ENCODE measurements around the gene LRRC63.
"Not testable (repeated sequence)": the region's sequence is repeated elsewhere in the genome, so short reads cannot be mapped to it uniquely, and the experiment has no call there.

LRRC63 gene, protein sequence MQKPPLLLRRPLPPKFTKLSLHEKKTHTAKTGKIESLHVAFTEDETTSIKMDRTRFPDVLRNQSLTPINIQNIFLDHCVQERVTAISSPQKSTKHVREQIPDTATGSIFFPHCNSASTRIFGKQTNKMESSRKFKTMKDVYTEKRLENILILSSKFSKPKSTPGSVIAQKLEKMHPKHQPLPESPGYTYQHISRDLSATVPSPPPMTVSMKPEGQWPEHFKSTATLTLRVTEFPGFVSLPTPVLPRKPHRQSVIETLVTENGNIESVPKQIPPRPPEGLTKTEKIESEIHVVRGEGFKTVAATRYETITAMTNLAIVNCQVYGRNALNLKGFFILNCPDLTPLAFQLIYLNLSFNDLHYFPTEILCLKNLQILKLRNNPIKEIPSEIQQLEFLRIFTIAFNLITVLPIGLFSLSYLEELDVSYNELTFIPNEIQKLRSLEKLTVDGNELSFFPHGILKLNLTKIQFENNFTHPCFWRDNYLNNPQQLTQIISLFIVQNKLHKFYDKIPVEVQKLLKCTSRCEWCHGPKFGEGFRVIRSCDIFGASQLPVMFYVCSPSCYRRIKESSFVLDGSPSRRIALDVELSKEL

DNA sequence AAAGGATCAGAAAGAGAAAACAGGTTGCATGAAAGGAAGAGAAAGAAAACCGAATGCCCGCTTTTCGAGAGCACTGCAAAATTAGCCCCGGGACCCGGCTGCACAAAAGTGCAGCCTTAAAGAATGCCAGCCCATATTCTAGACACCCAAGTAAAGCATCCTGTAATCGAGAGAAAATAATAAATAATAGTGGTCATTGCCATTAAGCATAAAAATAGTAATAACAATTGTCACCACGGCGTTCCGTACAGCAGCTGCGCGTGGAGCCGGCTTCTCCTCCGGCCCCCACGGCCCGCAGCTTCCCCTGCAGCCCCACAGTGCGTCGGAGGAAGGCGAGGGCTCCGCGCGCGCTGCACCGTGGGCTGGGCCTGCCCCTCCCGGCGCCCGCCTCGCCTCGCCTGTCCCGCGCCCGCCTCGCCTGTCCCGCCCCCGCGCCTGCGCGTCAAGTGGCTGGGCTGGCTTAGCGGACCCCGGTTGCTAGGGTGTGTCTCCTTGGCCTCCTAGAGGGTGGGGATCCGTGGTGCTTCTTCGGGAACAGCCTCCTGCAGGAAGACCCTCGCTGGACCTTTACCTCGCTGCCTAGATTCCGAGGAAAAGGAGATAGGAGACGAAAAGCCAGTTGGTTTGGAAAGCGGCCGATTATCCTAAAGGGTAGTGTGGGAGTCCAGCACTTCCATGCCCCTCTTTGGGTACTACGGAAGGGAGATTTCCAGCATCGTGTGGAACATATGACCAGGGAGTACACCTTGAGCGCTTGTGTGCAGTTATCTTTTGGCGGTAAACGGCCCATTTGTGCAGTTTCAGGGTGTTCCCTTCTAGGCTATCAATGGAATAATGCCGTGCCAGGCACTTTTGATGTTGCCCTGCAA is at the start of gene LRRC63:
LRRC63 (plus strand) TSS at position 446 of the 869 bp plus-strand sequence. CDS start 1,107 bp downstream, outside the sequence.
- DNase-seq (ENCODE audit: low read depth, low spot score): peak; percentile 71

DNA sequence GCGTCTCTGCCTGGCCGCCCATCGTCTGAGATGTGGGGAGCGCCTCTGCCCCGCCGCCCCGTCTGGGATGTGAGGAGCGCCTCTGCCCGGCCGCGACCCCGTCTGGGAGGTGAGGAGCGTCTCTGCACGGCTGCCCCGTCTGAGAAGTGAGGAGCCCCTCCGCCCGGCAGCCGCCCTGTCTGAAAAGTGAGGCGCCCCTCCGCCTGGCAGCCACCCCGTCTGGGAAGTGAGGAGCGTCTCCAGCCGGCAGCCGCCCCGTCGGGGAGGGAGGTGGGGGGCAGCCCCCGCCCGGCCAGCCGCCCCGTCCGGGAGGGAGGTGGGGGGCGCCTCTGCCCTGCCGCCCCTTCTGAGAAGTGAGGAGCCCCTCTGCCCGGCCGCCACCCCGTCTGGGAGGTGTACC is 49.0 kb upstream of the LRRC63 start:
- not testable (repeated sequence) for DNase-seq (ENCODE audit: low read depth, low spot score)

DNA sequence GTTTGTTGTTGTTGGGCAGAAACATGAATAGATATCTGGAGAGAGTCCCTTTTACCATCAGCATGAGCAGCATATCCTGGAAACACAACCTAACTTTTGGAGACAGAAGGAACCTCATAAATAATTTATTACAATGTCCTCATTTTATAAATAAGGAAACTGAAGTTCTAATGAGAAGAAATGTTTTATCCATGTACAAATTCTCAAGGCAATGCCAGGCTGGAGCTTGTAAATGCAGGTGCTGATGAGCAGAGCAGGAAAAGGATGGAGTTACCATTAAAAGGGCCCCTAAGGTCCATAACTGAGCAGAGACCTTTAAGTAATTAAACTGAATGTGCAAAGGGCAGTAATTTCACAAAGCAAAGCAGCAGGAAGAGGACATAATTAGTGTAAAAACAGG is 47.1 kb upstream of the LRRC63 start:
- DNase-seq (ENCODE audit: low read depth, low spot score): no peak

DNA sequence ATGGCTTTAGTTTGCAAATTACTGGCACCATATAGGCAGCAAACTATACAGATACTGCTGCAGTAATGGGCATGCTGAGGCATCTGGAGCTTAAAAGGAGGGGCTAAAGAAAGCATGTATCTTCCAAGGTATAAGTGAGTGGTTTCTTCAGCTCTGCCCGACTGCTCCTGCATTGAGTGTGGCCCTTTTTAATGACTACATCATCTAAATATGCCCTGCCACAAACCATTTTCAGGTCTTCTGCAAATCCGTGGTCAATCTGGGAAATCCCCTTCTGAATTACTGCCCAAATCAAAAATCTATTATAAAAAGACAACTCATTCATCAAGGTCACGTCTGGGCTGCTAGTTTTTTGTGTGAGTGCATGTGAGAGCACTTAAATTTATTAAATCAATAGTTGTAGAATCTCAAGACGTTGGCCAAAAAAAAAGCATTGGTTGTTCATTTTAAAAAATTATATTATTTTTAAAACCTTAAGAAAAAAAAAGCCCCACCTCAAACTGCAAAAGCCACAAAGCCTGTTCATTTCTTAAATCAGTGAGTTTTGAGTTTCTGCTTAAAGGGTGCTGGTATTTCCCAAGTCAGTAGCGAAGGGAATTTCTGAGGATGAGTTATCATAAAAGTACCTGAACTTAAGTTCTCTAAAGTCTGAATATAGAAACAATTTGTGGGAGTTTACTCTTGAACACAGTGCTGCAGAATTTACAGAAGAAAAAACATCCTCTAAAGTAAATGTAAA is 46.1 kb upstream of the LRRC63 start:
- peak; percentile 69 for DNase-seq (ENCODE audit: low read depth, low spot score)

DNA sequence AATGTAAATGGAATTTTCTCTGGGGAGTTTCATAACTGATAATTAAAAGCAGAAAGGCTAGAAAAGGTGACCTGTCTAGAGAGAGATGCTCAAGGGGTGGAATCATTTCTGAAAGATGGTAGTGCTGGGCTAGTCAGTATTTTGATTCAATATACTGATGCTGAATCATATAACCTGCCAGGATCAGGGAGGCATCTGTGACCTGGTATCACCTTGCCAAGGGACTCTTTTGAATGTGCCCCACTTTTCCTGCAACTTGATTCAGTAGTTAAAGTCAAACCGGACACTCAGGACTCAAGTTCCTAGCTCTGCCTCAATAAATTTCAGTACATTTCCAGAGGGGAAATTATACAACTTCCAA is 45.5 kb upstream of the LRRC63 start:
- no peak for DNase-seq (ENCODE audit: low read depth, low spot score)

DNA sequence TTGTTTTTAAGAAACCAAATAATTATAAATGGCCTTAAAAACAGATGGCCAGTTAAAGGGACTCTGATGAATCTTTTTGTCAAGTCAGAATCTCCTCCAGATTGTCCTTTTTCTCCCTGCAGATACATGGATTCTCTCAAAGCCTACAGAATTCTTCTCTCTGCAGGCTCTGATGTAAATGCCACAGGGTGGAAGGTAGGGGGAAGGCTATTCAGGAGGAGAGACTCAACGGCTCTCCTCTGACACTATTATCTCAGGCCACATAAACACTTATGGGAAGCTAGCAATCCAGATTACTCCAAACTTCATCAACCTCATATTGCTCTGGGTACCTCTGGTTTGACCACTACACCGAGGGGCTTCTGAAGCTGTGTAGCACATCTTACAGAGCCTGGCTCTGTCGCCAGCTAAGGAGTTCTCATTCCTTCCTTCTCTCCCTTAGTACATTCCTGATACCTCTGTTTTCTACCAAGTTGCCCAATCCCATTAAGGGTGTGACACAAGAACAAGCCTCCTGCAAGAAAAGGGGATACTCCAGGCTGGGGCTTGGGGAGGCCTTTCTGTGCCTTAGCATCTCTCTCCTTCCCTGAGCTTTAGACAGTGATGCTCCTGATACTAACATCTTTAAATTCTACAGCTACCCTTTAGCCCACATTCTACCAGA is 44.6 kb upstream of the LRRC63 start:
- no peak for DNase-seq (ENCODE audit: low read depth, low spot score)

DNA sequence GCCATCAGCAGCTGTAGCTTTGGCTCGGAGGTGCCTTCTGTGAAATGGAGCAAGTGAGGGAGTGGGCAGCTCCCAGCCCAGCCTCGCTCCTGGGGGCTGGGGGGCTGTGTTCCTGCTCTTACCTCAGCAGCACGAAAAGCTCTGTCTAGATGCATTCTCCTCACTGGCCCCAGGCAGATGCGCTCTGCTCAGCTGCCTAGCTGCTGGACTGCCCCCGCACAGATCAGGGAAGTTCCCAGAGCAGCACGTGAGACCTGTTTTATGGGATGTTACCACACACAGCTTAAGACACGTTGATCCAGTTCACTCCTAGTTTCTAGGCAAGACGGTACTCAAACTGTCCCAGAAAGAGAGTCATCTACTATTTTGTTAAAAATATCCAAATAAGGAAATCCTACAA is 43.4 kb upstream of the LRRC63 start:
- no peak for DNase-seq (ENCODE audit: low read depth, low spot score)

DNA sequence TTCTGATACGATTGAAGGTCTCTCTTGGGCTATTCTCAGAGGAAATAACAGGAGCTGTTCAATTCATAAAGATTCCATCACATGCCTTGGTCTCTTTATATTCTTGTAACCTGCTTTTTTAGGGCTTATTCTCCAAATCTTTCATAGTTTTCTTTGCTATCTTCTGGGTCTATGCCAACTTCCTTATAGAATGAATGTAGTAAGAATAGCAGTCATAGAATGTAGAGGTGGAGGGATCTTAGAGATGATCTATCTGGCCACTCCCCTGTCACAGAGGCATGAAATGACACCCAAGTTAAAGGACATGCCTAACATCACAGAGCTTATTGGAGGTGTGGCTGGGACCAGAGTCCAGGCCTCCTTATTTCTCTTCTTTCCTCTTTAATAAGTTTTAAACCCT is 42.9 kb upstream of the LRRC63 start:
- DNase-seq (ENCODE audit: low read depth, low spot score): no peak

DNA sequence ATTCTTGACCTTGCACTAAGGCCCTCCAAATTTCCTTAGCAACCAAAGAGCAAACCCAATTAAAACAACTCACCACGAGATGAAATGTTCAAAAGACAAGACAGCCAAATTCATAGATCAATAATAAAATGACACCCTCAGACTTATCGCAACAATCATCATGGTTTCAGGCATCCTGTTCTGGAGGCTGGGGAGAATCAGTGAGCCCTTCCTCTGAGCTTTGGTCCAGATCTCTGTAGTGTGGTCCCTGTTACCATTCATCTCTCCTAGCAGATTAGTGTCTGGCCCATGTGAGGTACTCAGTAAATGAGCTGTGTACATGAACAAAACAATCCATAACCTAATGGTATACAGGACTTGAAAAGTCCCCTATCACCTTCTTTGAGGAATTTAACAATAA is 42.0 kb upstream of the LRRC63 start:
- no peak for DNase-seq (ENCODE audit: low read depth, low spot score)

DNA sequence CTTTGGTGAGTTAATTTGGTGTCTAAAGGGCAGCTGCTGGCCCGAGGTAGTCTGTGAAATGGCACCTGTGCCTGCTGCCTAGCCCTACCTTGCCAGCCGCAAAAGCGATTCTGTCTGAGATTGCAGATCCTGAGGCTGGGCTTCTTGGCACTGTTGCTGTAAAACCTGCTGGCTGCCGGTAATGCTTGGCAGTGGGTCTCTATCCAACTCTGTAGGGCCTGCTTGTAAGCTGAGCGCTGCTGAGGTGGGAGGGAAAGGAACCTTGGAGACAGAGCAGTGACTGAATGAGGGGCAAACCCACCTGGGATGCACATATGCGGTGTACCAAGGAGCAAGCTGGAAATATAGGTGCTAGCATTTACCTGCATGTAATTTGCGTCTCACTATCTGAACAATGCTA is 41.5 kb upstream of the LRRC63 start:
- no peak for DNase-seq (ENCODE audit: low read depth, low spot score)

DNA sequence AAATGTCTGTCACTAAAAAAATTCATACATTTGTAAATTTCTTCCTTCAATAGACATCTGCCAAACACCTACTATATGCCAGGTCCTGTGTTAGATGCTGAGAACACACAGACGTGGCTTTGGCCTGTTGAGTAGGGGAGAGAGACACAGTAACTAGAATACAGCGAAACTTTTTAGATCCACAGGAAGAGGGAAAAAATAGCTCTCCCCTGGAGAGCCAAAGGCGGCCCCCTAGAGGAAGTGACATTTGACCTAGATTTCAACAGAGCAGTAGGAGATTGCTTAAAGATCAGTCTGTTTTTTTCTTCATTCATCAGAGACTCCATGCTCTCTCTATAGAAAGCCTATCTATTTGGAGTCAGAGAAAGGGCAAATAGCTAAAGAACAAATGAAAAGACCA is 41.0 kb upstream of the LRRC63 start:
- no peak for DNase-seq (ENCODE audit: low read depth, low spot score)

DNA sequence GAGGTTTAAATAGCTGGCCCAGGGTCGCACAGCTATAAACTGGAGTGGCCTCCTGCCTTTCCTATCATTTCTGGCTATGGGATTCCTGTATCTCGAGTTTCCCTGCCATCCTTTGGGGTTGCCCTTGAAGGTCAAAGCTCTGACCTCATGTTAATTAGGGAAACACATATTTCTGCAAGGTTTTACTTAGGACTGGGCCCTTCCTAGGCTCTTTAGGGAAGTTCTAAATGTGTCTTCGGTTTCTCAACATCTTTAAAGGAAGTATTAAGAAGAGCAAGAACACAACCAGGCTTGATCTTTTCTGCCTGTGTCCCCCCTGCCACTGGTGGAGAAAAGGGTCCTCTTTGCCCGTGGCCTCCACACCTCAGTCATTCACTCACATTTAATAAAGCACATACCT is 40.5 kb upstream of the LRRC63 start:
- DNase-seq (ENCODE audit: low read depth, low spot score): no peak

DNA sequence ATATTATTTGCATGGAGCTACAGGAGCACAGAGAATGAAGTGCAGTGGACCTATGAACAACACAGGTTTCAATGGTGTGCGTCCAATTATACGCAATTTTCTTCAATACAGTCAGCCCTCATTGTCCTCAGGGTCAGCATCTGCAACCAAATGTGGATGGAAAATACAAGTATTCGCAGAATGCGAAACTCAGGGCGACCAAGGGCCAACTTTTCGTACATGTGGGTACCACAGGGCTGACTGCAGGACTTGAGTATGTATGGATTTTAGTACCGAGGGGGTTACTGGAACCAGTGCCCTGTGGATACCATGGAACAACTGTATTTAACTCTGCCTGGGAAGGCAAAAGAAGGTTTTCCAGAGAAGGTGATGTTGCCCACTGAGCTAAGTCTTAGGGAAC is 40.0 kb upstream of the LRRC63 start:
- no peak for DNase-seq (ENCODE audit: low read depth, low spot score)

DNA sequence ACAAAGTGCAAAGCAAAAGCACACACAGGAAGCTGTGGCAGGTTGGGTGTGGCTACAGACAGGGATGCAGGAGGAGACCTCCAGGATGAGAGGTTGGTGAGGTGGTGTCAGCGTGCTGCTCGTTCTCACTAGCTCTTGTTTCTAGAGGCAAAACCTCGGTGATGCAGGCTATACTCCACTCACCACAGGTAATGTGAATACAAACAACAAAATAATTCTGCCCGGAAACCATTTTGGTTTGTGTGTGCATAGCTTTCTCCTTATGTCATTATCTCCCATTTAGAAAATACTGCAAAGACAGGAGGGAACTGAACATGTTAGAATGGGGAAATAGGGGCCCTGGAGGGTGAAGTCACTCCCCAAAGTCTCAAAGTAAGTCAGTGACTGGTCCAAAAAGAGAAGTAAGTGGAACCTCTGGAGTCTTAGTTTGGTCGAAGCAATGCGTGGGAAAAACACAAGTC is 39.2 kb upstream of the LRRC63 start:
- no peak for DNase-seq (ENCODE audit: low read depth, low spot score)

DNA sequence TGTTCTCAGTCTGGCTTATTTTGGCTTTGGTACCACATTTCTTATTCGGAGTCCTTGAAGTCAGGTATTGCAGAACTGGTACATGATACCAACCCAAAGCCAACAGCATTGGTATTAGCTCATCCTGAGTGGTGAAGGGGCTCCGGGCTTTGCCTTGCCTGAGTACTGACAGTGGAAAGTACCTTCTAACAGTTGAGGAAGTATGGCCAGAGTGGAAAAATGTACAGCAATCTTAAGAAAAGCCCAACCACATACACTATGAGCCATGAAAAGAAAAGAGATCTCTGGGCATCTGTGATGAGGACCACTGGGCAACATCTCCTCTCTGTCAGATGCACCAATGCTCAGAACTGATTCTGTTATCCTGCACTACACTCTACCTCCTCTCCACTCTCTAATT is 38.1 kb upstream of the LRRC63 start:
- DNase-seq (ENCODE audit: low read depth, low spot score): no peak

DNA sequence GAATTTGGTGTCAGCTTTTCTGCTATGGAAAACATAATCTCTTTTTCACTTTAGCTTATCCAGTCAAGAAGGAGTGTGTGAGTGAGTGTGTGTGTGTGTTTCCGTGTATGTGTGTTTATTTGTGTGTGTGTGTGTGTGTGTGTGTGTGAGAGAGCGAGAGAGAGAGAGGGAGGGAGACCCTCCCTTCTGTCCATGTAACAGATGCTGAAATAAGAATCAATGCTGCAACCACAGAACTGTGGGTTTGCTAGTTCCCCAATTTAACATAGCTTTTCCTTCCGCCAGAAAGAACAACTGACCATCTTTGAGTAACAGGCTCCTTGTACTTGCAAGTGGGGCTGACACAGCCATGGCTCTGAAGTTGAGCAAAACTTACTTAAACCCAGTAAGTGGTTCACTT is 35.0 kb upstream of the LRRC63 start:
- DNase-seq (ENCODE audit: low read depth, low spot score): no peak

DNA sequence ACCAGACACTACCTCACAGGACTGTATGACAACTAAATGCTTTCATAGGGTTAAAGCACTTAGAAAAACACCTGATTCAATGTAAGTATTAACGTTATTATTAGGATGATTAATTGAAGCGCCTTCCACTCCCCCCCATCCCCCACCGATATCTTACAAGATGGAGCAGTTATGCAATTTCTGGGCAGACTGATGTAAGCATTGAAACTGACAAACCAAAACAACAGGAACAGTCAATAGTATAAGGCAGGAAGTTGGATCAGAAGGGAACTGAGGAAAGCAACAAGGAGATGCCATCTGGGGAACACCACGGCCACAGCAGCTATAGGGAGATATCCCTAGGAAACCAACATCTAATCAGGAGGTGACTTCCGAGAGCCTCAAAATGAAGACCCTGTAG is 33.6 kb upstream of the LRRC63 start:
- DNase-seq (ENCODE audit: low read depth, low spot score): no peak

DNA sequence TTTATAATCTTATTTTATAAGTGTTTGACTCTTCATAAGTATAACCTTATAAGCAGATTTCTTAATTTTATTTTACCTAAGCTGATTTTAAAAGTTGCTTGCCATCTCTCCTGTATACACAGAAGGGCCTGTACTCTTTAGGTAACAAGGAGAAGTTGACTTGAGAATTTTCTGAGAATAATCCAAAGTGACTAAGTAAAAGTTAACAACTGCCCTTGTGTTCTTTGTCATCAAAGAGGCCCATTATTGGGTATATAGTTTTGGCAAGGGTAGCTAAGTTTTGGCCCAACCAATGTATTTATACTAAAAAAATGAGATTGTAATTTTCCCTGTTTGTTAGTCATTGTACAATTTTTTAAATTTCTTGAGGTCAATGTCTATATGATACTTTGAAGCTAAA is 32.9 kb upstream of the LRRC63 start:
- no peak for DNase-seq (ENCODE audit: low read depth, low spot score)

DNA sequence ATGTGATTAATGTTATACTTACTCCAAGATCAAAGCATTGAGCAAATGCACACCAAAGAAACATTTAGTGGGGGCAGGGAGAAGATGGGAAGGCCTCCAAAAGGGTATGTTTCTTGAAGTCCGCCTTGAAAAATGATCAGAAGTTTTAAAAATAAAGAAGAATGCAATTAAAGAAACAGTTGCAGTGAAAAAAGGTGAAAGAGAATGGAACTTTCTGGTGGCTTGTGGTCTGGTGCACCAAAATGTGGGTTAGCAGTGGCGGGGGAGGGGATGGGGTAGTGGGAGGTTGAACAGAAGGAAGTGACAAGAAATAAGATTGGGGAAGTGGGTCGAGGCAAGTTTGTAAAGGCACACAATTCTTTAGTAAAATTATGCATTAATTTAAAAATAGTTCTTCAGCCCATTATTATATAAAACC is 32.2 kb upstream of the LRRC63 start:
- no peak for DNase-seq (ENCODE audit: low read depth, low spot score)

DNA sequence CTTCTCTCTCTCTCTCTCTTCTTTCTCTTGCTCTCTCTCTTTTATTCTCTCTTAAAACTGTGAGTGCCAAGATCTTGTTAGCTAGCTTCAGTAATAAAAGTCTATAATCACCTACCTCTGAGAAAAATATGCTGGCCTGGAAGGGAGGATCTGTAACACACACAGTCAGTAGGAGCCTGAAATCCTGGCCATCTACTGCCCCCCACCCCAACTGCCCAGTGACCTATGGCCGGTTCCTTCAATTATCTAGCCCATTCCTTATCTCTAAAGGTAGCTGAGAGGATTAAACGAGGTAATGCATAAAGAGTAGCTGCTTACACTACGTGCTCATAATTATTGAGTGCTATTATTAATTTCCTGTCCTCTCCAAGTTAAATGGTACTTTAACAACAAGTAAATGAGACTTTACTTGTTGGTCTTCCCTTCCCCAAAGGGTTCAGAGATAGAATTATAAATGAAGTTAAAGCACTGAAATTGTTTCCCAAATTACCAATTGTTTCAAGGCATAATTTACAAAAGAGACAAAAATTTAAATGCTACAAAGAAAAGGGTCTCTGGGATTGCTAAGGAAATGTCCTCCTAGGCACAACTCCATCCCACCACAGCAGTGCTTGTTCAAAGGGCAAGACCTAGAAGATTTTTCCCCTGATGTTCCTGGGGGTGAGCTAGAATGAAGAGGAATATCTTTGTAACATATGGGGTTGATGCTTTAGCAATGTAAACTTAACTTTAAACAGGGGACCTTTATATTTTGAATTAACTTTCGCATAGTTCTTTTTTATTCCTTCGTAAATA is 31.6 kb upstream of the LRRC63 start:
- DNase-seq (ENCODE audit: low read depth, low spot score): no peak
